ENCODE data around the gene CD2AP. TPM values are rescaled to one million over a fixed set of nuclear protein-coding genes. Genes with fewer than 3 reads are reported as not detected.
"Not testable (repeated sequence)": the region's sequence is repeated elsewhere in the genome, so short reads cannot be mapped to it uniquely, and the experiment has no call there.

Gene CD2AP
- total RNA-seq, 2 experiments from 2014 or later: 35.0 to 35.7 TPM

GRCh38 chr6:47551670-47552069 lies 74.1 kb downstream of the CD2AP start:
- no peak for DNase-seq
- Mint-ChIP-seq H3K36me3 (peaks cover 57% of the 10 kb centered on the region), H3K27me3 (no peaks in the 10 kb centered on the region), H3K4me3 (no peak overlapping the region), H3K9me3 (peaks cover 9% of the 10 kb centered on the region), H3K4me1 (peaks cover 17% of the 10 kb centered on the region), H3K27ac (no peak overlapping the region)

GRCh38 chr6:47552319-47552718 lies 74.7 kb downstream of the CD2AP start:
- H3K27ac Mint-ChIP-seq: no peak overlapping the region
- peaks cover 57% of the 10 kb centered on the region for H3K36me3 Mint-ChIP-seq
- no peaks in the 10 kb centered on the region for H3K27me3 Mint-ChIP-seq
- no peak overlapping the region for H3K4me3 Mint-ChIP-seq
- no peak for DNase-seq
- peaks cover 15% of the 10 kb centered on the region for H3K9me3 Mint-ChIP-seq
- peaks cover 13% of the 10 kb centered on the region for H3K4me1 Mint-ChIP-seq

GRCh38 chr6:47553243-47553642 lies 75.7 kb downstream of the CD2AP start:
- not testable (repeated sequence) for H3K4me3 Mint-ChIP-seq, H3K27me3 Mint-ChIP-seq, DNase-seq, H3K4me1 Mint-ChIP-seq, H3K27ac Mint-ChIP-seq
- Mint-ChIP-seq H3K9me3 (peaks cover 17% of the 10 kb centered on the region), H3K36me3 (peaks cover 58% of the 10 kb centered on the region)

- H3K27ac Mint-ChIP-seq, H3K4me1 Mint-ChIP-seq, H3K27me3 Mint-ChIP-seq, H3K4me3 Mint-ChIP-seq, DNase-seq, H3K9me3 Mint-ChIP-seq: not testable (repeated sequence)
- peaks cover 57% of the 10 kb centered on the region for H3K36me3 Mint-ChIP-seq
Measured at GRCh38 chr6:47556459-47556858, 78.9 kb downstream of the CD2AP start.

- peaks cover 31% of the 10 kb centered on the region for H3K36me3 Mint-ChIP-seq
- peaks cover 5% of the 10 kb centered on the region for H3K4me1 Mint-ChIP-seq
Measured at GRCh38 chr6:47563162-47563561, 85.6 kb downstream of the CD2AP start.

GRCh38 chr6:47566602-47567001 lies 89.0 kb downstream of the CD2AP start:
- not testable (repeated sequence) for H3K4me3 Mint-ChIP-seq, DNase-seq, H3K9me3 Mint-ChIP-seq, H3K27ac Mint-ChIP-seq, H3K4me1 Mint-ChIP-seq, H3K27me3 Mint-ChIP-seq
- H3K36me3 Mint-ChIP-seq: peaks cover 11% of the 10 kb centered on the region

More at GRCh38 chr6:47563162-47563561, 85.6 kb downstream of the CD2AP start:
- no peak overlapping the region for H3K4me3 Mint-ChIP-seq
- no peaks in the 10 kb centered on the region for H3K27me3 Mint-ChIP-seq
- no peak overlapping the region for H3K27ac Mint-ChIP-seq
- DNase-seq: no peak
- H3K9me3 Mint-ChIP-seq: peaks cover 3% of the 10 kb centered on the region

- peaks cover 3% of the 10 kb centered on the region for H3K9me3 Mint-ChIP-seq
- H3K27me3 Mint-ChIP-seq: no peaks in the 10 kb centered on the region
- H3K4me1 Mint-ChIP-seq: peaks cover 9% of the 10 kb centered on the region
- no peak for DNase-seq
- H3K4me3 Mint-ChIP-seq: no peak overlapping the region
- H3K27ac Mint-ChIP-seq: no peak overlapping the region
- H3K36me3 Mint-ChIP-seq: peaks cover 11% of the 10 kb centered on the region
Measured at GRCh38 chr6:47567586-47567985, 90.0 kb downstream of the CD2AP start.

GRCh38 chr6:47571488-47571887 lies 93.9 kb downstream of the CD2AP start:
- Mint-ChIP-seq H3K4me1 (peaks cover 10% of the 10 kb centered on the region), H3K4me3 (no peak overlapping the region), H3K9me3 (peaks cover 1% of the 10 kb centered on the region), H3K27ac (no peak overlapping the region), H3K27me3 (no peaks in the 10 kb centered on the region), H3K36me3 (peaks cover 5% of the 10 kb centered on the region)
- no peak for DNase-seq

GRCh38 chr6:47573109-47573508 lies 95.5 kb downstream of the CD2AP start:
- Mint-ChIP-seq H3K36me3 (peaks cover 1% of the 10 kb centered on the region), H3K27me3 (no peaks in the 10 kb centered on the region), H3K9me3 (no peaks in the 10 kb centered on the region), H3K27ac (no peak overlapping the region), H3K4me1 (peaks cover 9% of the 10 kb centered on the region), H3K4me3 (no peak overlapping the region)
- DNase-seq: no peak

- Mint-ChIP-seq H3K36me3 (peaks cover 4% of the 10 kb centered on the region), H3K4me1 (peaks cover 8% of the 10 kb centered on the region), H3K9me3 (no peaks in the 10 kb centered on the region), H3K27me3 (no peaks in the 10 kb centered on the region), H3K27ac (no peak overlapping the region), H3K4me3 (no peak overlapping the region)
- no peak for DNase-seq
Measured at GRCh38 chr6:47574789-47575188, 97.2 kb downstream of the CD2AP start.

- peaks cover 22% of the 10 kb centered on the region for H3K36me3 Mint-ChIP-seq
- no peak for DNase-seq
- H3K4me3 Mint-ChIP-seq: no peak overlapping the region
- peaks cover 1% of the 10 kb centered on the region for H3K4me1 Mint-ChIP-seq
- no peak overlapping the region for H3K27ac Mint-ChIP-seq
- H3K9me3 Mint-ChIP-seq: no peaks in the 10 kb centered on the region
- no peaks in the 10 kb centered on the region for H3K27me3 Mint-ChIP-seq
Measured at GRCh38 chr6:47579040-47579439, 101.5 kb downstream of the CD2AP start.

- Mint-ChIP-seq H3K4me3 (no peak overlapping the region), H3K4me1 (no peaks in the 10 kb centered on the region), H3K9me3 (no peaks in the 10 kb centered on the region), H3K27ac (no peak overlapping the region), H3K27me3 (no peaks in the 10 kb centered on the region), H3K36me3 (peaks cover 36% of the 10 kb centered on the region)
- no peak for DNase-seq
Measured at GRCh38 chr6:47581591-47581990, 104.0 kb downstream of the CD2AP start.

- no peak for DNase-seq
- no peak overlapping the region for H3K27ac Mint-ChIP-seq
- no peaks in the 10 kb centered on the region for H3K4me1 Mint-ChIP-seq
- H3K27me3 Mint-ChIP-seq: no peaks in the 10 kb centered on the region
- no peaks in the 10 kb centered on the region for H3K9me3 Mint-ChIP-seq
- H3K4me3 Mint-ChIP-seq: no peak overlapping the region
- H3K36me3 Mint-ChIP-seq: peaks cover 38% of the 10 kb centered on the region
Measured at GRCh38 chr6:47587493-47587892, 109.9 kb downstream of the CD2AP start.

GRCh38 chr6:47592131-47592840 lies 114.7 kb downstream of the CD2AP start:
- DNase-seq: no peak
- H3K4me1 Mint-ChIP-seq: peaks cover under 1% of the 10 kb centered on the region
- H3K27ac Mint-ChIP-seq: no peak overlapping the region
- H3K9me3 Mint-ChIP-seq: no peaks in the 10 kb centered on the region
- peaks cover 22% of the 10 kb centered on the region for H3K36me3 Mint-ChIP-seq
- no peaks in the 10 kb centered on the region for H3K27me3 Mint-ChIP-seq
- no peak overlapping the region for H3K4me3 Mint-ChIP-seq

GRCh38 chr6:47593979-47594378 lies 116.4 kb downstream of the CD2AP start:
- DNase-seq: no peak
- peaks cover 2% of the 10 kb centered on the region for H3K4me1 Mint-ChIP-seq
- no peaks in the 10 kb centered on the region for H3K27me3 Mint-ChIP-seq
- no peak overlapping the region for H3K27ac Mint-ChIP-seq
- H3K4me3 Mint-ChIP-seq: no peak overlapping the region
- no peaks in the 10 kb centered on the region for H3K9me3 Mint-ChIP-seq
- H3K36me3 Mint-ChIP-seq: peaks cover 29% of the 10 kb centered on the region

- Mint-ChIP-seq H3K36me3 (peaks cover 23% of the 10 kb centered on the region), H3K4me1 (peaks cover 2% of the 10 kb centered on the region)
- no peak for DNase-seq
Measured at GRCh38 chr6:47595785-47596184, 118.2 kb downstream of the CD2AP start.

More at GRCh38 chr6:47595785-47596184, 118.2 kb downstream of the CD2AP start:
- Mint-ChIP-seq H3K9me3 (no peaks in the 10 kb centered on the region), H3K4me3 (no peak overlapping the region), H3K27me3 (no peaks in the 10 kb centered on the region), H3K27ac (no peak overlapping the region)

All from activated naive CD8-positive, alpha-beta T cell treated with anti-CD3 and anti-CD28 coated beads for 36 hours (primary cell).